ENCODE data around the gene CERS4. TPM values are rescaled to one million over a fixed set of nuclear protein-coding genes. Genes with fewer than 3 reads are reported as not detected.

CERS4 gene
- total and polyA plus RNA-seq, 2 donors (not counting 1 experiment from before 2014, with no cell fraction given) = 104 to 125 TPM

DNA sequence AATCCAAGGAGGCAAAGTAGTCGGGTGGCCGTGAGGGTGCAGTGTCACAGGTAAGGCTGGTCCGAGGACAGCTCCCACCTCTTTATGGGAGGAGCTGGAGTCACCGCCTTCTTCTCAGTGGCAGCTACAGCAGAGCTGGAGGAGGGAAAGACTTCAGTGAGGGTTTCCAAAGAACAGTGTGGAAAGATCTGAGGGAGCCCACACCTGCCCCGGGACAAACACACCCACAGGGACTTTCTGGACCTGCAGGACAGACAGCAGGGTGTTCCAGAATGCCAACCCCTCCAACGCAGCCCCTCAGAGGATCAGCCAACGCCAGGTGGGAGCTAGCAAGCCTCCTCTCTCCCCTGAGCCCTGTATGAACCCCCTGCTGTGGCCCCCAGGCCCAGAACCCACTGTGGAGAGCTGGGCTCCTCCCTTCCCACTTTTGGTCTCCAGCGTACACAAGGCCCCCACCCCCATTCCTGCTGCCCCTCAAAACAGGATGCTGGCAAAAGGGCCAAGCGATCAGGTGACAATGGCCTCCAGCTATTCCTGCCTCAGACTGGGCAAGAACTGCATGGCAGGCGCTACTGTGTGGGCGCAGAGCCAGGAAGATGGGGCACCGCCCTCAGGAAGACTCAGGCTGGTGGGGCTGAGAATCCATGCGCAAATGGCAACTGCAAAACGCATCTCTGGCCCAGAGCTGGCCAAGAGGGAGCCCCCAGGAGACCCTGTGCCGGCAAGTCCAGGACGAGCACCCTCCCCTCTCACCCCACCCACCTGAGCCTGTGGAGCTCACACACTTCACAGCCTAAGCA is 102.5 kb downstream of the CERS4 start:
- H3K27ac ChIP-seq (ENCODE audit: low read length in 2 of 2) = no peak overlapping the region
- no peak overlapping the region for H3K4me3 ChIP-seq (ENCODE audit: control extremely low read depth in 1 of 5, extremely low read depth in 1 of 5, insufficient read depth in 1 of 5, low read depth in 2 of 5, low read length in 4 of 5)
- DNase-seq = no peak
- CTCF ChIA-PET = interaction anchor here (0.6 to 1.8 kb wide), 3 partner anchors 8 to 268 kb away, joined by 3 to 5 read pairs (median 4); no protein-coding TSS in a partner anchor
- intact Hi-C loops (cut with micrococcal nuclease) = no loop called here
- Mint-ChIP-seq H3K27ac (no peak overlapping the region), H3K4me1 (peaks cover 23% of the 10 kb centered on the region), H3K9me3 (ENCODE audit: insufficient read depth) (no peaks in the 10 kb centered on the region), H3K4me3 (no peak overlapping the region), H3K27me3 (no peaks in the 10 kb centered on the region)
- no peaks in the 10 kb centered on the region for H3K9me3 ChIP-seq (ENCODE audit: control extremely low read depth in 1 of 3, control insufficient read depth in 2 of 3, insufficient read depth in 1 of 3, low read length in 2 of 3)
- H3K4me2 ChIP-seq (replicated peaks; ENCODE audit: low read depth, low read length, poor library complexity, severe bottlenecking) = no peak overlapping the region
- no peak for TF ChIP-seq EZH2 (IDR thresholded peaks at IDR 0.05; ENCODE audit: borderline replicate concordance, insufficient read depth, low read depth, low read length, poor library complexity, severe bottlenecking)
- TF ChIP-seq, protein P1, sequence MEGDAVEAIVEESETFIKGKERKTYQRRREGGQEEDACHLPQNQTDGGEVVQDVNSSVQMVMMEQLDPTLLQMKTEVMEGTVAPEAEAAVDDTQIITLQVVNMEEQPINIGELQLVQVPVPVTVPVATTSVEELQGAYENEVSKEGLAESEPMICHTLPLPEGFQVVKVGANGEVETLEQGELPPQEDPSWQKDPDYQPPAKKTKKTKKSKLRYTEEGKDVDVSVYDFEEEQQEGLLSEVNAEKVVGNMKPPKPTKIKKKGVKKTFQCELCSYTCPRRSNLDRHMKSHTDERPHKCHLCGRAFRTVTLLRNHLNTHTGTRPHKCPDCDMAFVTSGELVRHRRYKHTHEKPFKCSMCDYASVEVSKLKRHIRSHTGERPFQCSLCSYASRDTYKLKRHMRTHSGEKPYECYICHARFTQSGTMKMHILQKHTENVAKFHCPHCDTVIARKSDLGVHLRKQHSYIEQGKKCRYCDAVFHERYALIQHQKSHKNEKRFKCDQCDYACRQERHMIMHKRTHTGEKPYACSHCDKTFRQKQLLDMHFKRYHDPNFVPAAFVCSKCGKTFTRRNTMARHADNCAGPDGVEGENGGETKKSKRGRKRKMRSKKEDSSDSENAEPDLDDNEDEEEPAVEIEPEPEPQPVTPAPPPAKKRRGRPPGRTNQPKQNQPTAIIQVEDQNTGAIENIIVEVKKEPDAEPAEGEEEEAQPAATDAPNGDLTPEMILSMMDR (IDR thresholded peaks at IDR 0.05) = no peak
- H3K4me1 ChIP-seq (ENCODE audit: control insufficient read depth in 2 of 2, insufficient read depth in 2 of 2, low read length in 2 of 2) = peaks cover 7 to 18% of the 10 kb centered on the region in 2 donors
- peaks cover 9% of the 10 kb centered on the region for H4K20me1 ChIP-seq (ENCODE audit: control insufficient read depth, insufficient read depth, low read length, poor library complexity, severe bottlenecking)
- peaks cover 3 to 32% of the 10 kb centered on the region in 2 experiments for H3K36me3 ChIP-seq (replicated peaks in 1 of 2; ENCODE audit: control extremely low read depth in 1 of 2, control insufficient read depth in 1 of 2, extremely low read depth in 1 of 2, insufficient read depth in 2 of 2, low read length in 1 of 2)
- WGBS (ENCODE audit: insufficient coverage) = 95% methylated on average over 12 of the region's 16 CpGs
- H2AFZ ChIP-seq (ENCODE audit: insufficient read depth, low read depth, low read length, poor library complexity, severe bottlenecking) = no peak overlapping the region
- no peak overlapping the region for H3K9ac ChIP-seq (ENCODE audit: low read length)
- no peaks in the 10 kb centered on the region for H3K27me3 ChIP-seq (replicated peaks in 1 of 4; ENCODE audit: control extremely low read depth in 1 of 4, control insufficient read depth in 3 of 4, insufficient read depth in 4 of 4, low read length in 3 of 4)
- peaks cover 21% of the 10 kb centered on the region for H3K79me2 ChIP-seq (ENCODE audit: control insufficient read depth, insufficient read depth, low read length)
- POLR2A ChIA-PET = no interaction called here
- no peak for ATAC-seq (ENCODE audit: low read depth)

Other genes with a start within 250 kb of the CERS4 start
- gene ELAVL1, start 203.7 kb upstream of the CERS4 start, total RNA-seq = 58.3 and 63.5 TPM in 2 replicates
- 20.1 and 21.8 TPM in 2 replicates for gene ELAVL1, start 203.7 kb upstream of the CERS4 start, polyA plus RNA-seq
- not detected in 2 replicates for gene CCL25, start 156.6 kb upstream of the CERS4 start, total RNA-seq
- 0.28 TPM in 1 of 2 replicates, not detected in the other for gene CCL25, start 156.6 kb upstream of the CERS4 start, polyA plus RNA-seq
- gene FBN3, start 59.8 kb upstream of the CERS4 start, total RNA-seq = not detected in 2 replicates
- gene FBN3, start 59.8 kb upstream of the CERS4 start, polyA plus RNA-seq = not detected in 2 replicates
- 28.7 and 30.5 TPM in 2 replicates for gene CD320, start 99.0 kb downstream of the CERS4 start, total RNA-seq
- 22.2 and 32.6 TPM in 2 replicates for gene CD320, start 99.0 kb downstream of the CERS4 start, polyA plus RNA-seq
- 23.2 and 28.6 TPM in 2 replicates for gene NDUFA7, start 112.0 kb downstream of the CERS4 start, total RNA-seq
- gene NDUFA7, start 112.0 kb downstream of the CERS4 start, polyA plus RNA-seq = 50.4 and 71.7 TPM in 2 replicates
- gene RPS28, start 112.1 kb downstream of the CERS4 start, total RNA-seq = 2,435 and 2,579 TPM in 2 replicates
- 830 and 1,800 TPM in 2 replicates for gene RPS28, start 112.1 kb downstream of the CERS4 start, polyA plus RNA-seq
- 0.27 TPM in 1 of 2 replicates, not detected in the other for gene KANK3, start 133.9 kb downstream of the CERS4 start, total RNA-seq
- gene KANK3, start 133.9 kb downstream of the CERS4 start, polyA plus RNA-seq = 0.34 and 0.35 TPM in 2 replicates
- gene ANGPTL4, start 154.8 kb downstream of the CERS4 start, total RNA-seq = not detected in 2 replicates
- gene ANGPTL4, start 154.8 kb downstream of the CERS4 start, polyA plus RNA-seq = not detected in 2 replicates
- gene RAB11B, start 181.0 kb downstream of the CERS4 start, total RNA-seq = 126 and 130 TPM in 2 replicates
- 165 and 190 TPM in 2 replicates for gene RAB11B, start 181.0 kb downstream of the CERS4 start, polyA plus RNA-seq
- 22.9 and 24.8 TPM in 2 replicates for gene MARCHF2, start 203.9 kb downstream of the CERS4 start, total RNA-seq
- gene MARCHF2, start 203.9 kb downstream of the CERS4 start, polyA plus RNA-seq = 50.5 and 52.6 TPM in 2 replicates
- 207 and 221 TPM in 2 replicates for gene HNRNPM, start 235.6 kb downstream of the CERS4 start, total RNA-seq
- 137 and 229 TPM in 2 replicates for gene HNRNPM, start 235.6 kb downstream of the CERS4 start, polyA plus RNA-seq